ENCODE measurements around the gene TBC1D9B.

GRCh38 chr5:179889885-179890284 is 17.8 kb downstream of the TBC1D9B start:
- TF ChIP-seq, protein P1, sequence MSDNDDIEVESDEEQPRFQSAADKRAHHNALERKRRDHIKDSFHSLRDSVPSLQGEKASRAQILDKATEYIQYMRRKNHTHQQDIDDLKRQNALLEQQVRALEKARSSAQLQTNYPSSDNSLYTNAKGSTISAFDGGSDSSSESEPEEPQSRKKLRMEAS (IDR thresholded peaks at IDR 0.05) = no peak
- TF ChIP-seq FOSL1 (IDR thresholded peaks at IDR 0.05; ENCODE audit: low read depth) = no peak
- TF ChIP-seq, protein P2, sequence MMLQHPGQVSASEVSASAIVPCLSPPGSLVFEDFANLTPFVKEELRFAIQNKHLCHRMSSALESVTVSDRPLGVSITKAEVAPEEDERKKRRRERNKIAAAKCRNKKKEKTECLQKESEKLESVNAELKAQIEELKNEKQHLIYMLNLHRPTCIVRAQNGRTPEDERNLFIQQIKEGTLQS (IDR thresholded peaks at IDR 0.05) = no peak
- no peak for TF ChIP-seq RAD21 (IDR thresholded peaks at IDR 0.05; ENCODE audit: low read depth)
- TF ChIP-seq ELF1 (IDR thresholded peaks at IDR 0.05; ENCODE audit: borderline replicate concordance, low read depth) = no peak
- no peak for TF ChIP-seq EZH2 (IDR thresholded peaks at IDR 0.05)
- TF ChIP-seq, protein P3, sequence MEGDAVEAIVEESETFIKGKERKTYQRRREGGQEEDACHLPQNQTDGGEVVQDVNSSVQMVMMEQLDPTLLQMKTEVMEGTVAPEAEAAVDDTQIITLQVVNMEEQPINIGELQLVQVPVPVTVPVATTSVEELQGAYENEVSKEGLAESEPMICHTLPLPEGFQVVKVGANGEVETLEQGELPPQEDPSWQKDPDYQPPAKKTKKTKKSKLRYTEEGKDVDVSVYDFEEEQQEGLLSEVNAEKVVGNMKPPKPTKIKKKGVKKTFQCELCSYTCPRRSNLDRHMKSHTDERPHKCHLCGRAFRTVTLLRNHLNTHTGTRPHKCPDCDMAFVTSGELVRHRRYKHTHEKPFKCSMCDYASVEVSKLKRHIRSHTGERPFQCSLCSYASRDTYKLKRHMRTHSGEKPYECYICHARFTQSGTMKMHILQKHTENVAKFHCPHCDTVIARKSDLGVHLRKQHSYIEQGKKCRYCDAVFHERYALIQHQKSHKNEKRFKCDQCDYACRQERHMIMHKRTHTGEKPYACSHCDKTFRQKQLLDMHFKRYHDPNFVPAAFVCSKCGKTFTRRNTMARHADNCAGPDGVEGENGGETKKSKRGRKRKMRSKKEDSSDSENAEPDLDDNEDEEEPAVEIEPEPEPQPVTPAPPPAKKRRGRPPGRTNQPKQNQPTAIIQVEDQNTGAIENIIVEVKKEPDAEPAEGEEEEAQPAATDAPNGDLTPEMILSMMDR (IDR thresholded peaks at IDR 0.05 in 2 of 3, conservative IDR thresholded peaks at IDR 0.05 in 1 of 3; ENCODE audit: borderline replicate concordance in 1 of 3, insufficient read depth in 1 of 3, low read depth in 2 of 3, low read length in 2 of 3) = no peak
- TF ChIP-seq CEBPB (IDR thresholded peaks at IDR 0.05; ENCODE audit: low read depth) = no peak
- no peak for TF ChIP-seq ZNF274 (IDR thresholded peaks at IDR 0.05; ENCODE audit: low read depth, low read length)
- TF ChIP-seq POLR2A (IDR thresholded peaks at IDR 0.05; ENCODE audit: borderline replicate concordance, extremely low read depth, insufficient read depth, insufficient read length) = no peak
- no peak for TF ChIP-seq SRF (IDR thresholded peaks at IDR 0.05; ENCODE audit: low read depth)
- no peak for TF ChIP-seq TCF7L2 (IDR thresholded peaks at IDR 0.05; ENCODE audit: borderline replicate concordance, extremely low read depth, insufficient read depth, insufficient read length)
- no peak for TF ChIP-seq CBX3 (IDR thresholded peaks at IDR 0.05; ENCODE audit: low read depth)

Data from HCT116 (cell line).